Loucy (cell line): ENCODE results near the gene TJP1.
"Not testable (repeated sequence)": the region's sequence is repeated elsewhere in the genome, so short reads cannot be mapped to it uniquely, and the experiment has no call there.

Experiments used
- H2AFZ ChIP-seq: fragments of 200-600 bp; sonication (generic); 2 replicates; pipeline ENCODE4 v1.6.0; 2016; ENCODE audit warnings: antibody characterized with exemption, mild to moderate bottlenecking, low read length, moderate library complexity
- H3F3A ChIP-seq: fragments of 200-600 bp; 2 replicates; pipeline ENCODE4 v1.6.0; 2016; ENCODE audit warnings: antibody characterized with exemption, low read depth, mild to moderate bottlenecking
- H3K27me3 ChIP-seq: fragments of 200-600 bp; sonication (generic); 2 replicates; pipeline ENCODE4 v1.6.1; 2014; ENCODE audit warnings: low read length, mild to moderate bottlenecking; ENCODE audit not compliant: insufficient read depth, poor library complexity, severe bottlenecking
- H3K36me3 ChIP-seq: fragments of 200-600 bp; sonication (generic); 2 replicates; pipeline ENCODE4 v1.6.1; 2016; ENCODE audit warnings: low read length; ENCODE audit not compliant: insufficient read depth
- H3K4me1 ChIP-seq: fragments of 200-600 bp; sonication (generic); 2 replicates; pipeline ENCODE4 v1.5.1; 2014; ENCODE audit warnings: low read length, mild to moderate bottlenecking; ENCODE audit not compliant: insufficient read depth, poor library complexity, severe bottlenecking
- H3K4me2 ChIP-seq: fragments of 200-600 bp; sonication (generic); 2 replicates; pipeline ENCODE4 v1.6.0; 2014; ENCODE audit warnings: antibody characterized with exemption, low read length, low read depth, mild to moderate bottlenecking; ENCODE audit not compliant: poor library complexity, severe bottlenecking
- H3K4me3 ChIP-seq: fragments of 200-600 bp; sonication (generic); 2 replicates; pipeline ENCODE4 v1.5.1; 2014; ENCODE audit warnings: low read length, mild to moderate bottlenecking, mixed read lengths; ENCODE audit not compliant: poor library complexity, severe bottlenecking
- H3K79me2 ChIP-seq: fragments of 200-600 bp; sonication (generic); 2 replicates; pipeline ENCODE4 v1.6.1; 2014; ENCODE audit warnings: low read length; ENCODE audit not compliant: insufficient read depth
- H3K9ac ChIP-seq: fragments of 200-600 bp; sonication (generic); 2 replicates; pipeline ENCODE4 v1.6.0; 2014; ENCODE audit warnings: mild to moderate bottlenecking, low read depth, low read length, moderate library complexity; ENCODE audit not compliant: poor library complexity, severe bottlenecking
- H3K9me2 ChIP-seq: fragments of 200-600 bp; sonication (generic); replicated peaks from 2 replicates; pipeline ENCODE4 v1.6.1; 2016; ENCODE audit warnings: low read depth, low read length, mixed read lengths
- H3K9me3 ChIP-seq: fragments of 200-600 bp; sonication (generic); 2 replicates; pipeline ENCODE4 v1.6.1; 2014; ENCODE audit warnings: mild to moderate bottlenecking, antibody characterized with exemption, low read length, low read depth; ENCODE audit not compliant: insufficient read depth
- H4K20me1 ChIP-seq: fragments of 200-600 bp; sonication (generic); 2 replicates; pipeline ENCODE4 v1.6.0; 2014; ENCODE audit warnings: antibody characterized with exemption, low read length, mild to moderate bottlenecking; ENCODE audit not compliant: insufficient read depth, poor library complexity, severe bottlenecking
- EZH2phosphoT487 ChIP-seq: fragments of 200-600 bp; IDR thresholded peaks from 2 replicates; pipeline ENCODE4 v1.6.1; 2018; ENCODE audit warnings: antibody characterized with exemption, mild to moderate bottlenecking, moderate library complexity, borderline replicate concordance
- TF ChIP-seq, protein P1 (sequence below): fragments of 200-600 bp; sonication (generic); conservative IDR thresholded peaks from 2 replicates; pipeline ENCODE4 v1.5.1; 2014; ENCODE audit warnings: mild to moderate bottlenecking, antibody characterized with exemption, low read length

Gene TJP1

DNA sequence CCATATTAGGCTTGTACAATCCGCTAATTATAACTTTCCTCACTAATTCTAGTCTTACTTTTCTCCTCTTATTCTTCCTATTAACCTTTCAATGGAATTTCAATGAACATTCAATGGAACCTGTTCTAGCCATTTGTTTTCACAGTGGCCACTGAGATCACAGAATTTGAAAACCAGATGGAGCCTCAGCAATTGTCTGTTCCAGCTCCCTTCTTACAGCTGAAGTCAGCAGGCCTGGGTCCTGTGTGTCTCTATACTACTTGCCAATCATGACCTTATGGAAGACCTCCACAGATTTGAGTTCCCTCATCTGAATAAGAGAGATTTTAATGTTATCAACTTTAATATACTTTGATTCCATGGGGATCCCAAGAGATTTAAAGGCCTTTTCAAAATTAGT, 36.6 kb downstream of the TJP1 start:
- Histone ChIP-seq H3F3A (no peaks in the 10 kb centered on the region), H2AFZ (no peak overlapping the region), H4K20me1 (no peaks in the 10 kb centered on the region), H3K4me2 (no peak overlapping the region), H3K9me2 (no peaks in the 10 kb centered on the region), H3K36me3 (no peaks in the 10 kb centered on the region), H3K27me3 (no peaks in the 10 kb centered on the region), H3K9ac (no peak overlapping the region), H3K9me3 (no peaks in the 10 kb centered on the region), H3K79me2 (no peaks in the 10 kb centered on the region), H3K4me3 (no peak overlapping the region), H3K4me1 (no peaks in the 10 kb centered on the region)
- no peak for TF ChIP-seq EZH2phosphoT487
- TF ChIP-seq, protein P1, sequence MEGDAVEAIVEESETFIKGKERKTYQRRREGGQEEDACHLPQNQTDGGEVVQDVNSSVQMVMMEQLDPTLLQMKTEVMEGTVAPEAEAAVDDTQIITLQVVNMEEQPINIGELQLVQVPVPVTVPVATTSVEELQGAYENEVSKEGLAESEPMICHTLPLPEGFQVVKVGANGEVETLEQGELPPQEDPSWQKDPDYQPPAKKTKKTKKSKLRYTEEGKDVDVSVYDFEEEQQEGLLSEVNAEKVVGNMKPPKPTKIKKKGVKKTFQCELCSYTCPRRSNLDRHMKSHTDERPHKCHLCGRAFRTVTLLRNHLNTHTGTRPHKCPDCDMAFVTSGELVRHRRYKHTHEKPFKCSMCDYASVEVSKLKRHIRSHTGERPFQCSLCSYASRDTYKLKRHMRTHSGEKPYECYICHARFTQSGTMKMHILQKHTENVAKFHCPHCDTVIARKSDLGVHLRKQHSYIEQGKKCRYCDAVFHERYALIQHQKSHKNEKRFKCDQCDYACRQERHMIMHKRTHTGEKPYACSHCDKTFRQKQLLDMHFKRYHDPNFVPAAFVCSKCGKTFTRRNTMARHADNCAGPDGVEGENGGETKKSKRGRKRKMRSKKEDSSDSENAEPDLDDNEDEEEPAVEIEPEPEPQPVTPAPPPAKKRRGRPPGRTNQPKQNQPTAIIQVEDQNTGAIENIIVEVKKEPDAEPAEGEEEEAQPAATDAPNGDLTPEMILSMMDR: no peak

DNA sequence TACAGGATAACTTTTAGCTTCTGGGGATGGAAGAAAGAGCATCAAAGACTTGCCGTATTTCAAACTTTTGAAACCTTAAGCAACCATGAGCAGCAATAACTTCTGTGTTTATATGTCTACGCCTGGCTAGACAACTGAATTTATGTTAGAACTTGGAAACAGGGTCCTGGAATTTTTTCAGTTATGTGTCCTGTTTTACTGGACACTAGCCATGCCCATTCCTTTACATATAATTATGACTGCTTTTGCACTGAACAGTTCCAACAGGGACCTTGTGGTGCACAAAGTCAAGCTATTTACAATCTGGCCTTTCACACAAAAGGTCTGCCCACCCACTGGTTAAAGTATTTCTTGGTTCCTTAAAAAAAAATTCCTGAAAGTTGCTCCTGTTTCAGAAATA, 37.1 kb downstream of the TJP1 start:
- H3K79me2 ChIP-seq: no peaks in the 10 kb centered on the region
- H3K4me1 ChIP-seq: no peaks in the 10 kb centered on the region
- no peak overlapping the region for H3K9ac ChIP-seq
- no peaks in the 10 kb centered on the region for H3K9me3 ChIP-seq
- no peak overlapping the region for H3K4me3 ChIP-seq
- H3F3A ChIP-seq: no peaks in the 10 kb centered on the region
- no peak for TF ChIP-seq EZH2phosphoT487
- TF ChIP-seq, protein P1: no peak
- H3K27me3 ChIP-seq: no peaks in the 10 kb centered on the region
- no peak overlapping the region for H3K4me2 ChIP-seq
- no peaks in the 10 kb centered on the region for H3K9me2 ChIP-seq
- H3K36me3 ChIP-seq: no peaks in the 10 kb centered on the region
- H2AFZ ChIP-seq: no peak overlapping the region
- no peaks in the 10 kb centered on the region for H4K20me1 ChIP-seq

DNA sequence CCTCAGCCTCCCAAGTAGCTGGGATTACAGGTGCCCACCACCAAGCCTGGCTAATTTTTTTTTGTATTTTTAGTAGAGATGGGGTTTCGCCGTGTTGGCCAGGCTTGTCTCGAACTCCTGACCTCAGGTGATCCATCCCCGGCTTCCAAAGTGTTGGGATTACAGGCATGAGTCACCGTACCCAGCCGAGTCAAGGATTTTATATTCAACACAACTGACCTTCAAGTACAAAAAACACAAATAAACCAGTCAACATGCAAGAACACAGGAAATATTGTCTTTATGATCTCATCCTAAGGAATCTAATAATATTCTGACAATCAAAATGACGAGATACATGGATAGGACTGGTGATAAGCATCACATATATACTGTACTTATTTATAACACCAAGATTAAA, 37.9 kb downstream of the TJP1 start:
- no peak overlapping the region for H3K4me2 ChIP-seq
- H3K79me2 ChIP-seq: no peaks in the 10 kb centered on the region
- no peaks in the 10 kb centered on the region for H3F3A ChIP-seq
- no peaks in the 10 kb centered on the region for H4K20me1 ChIP-seq
- TF ChIP-seq, protein P1: no peak
- no peak for TF ChIP-seq EZH2phosphoT487
- H3K9me2 ChIP-seq: no peaks in the 10 kb centered on the region
- H3K36me3 ChIP-seq: no peaks in the 10 kb centered on the region
- H3K27me3 ChIP-seq: no peaks in the 10 kb centered on the region
- H3K9ac ChIP-seq: no peak overlapping the region
- no peak overlapping the region for H3K4me3 ChIP-seq
- H3K9me3 ChIP-seq: no peaks in the 10 kb centered on the region
- no peak overlapping the region for H2AFZ ChIP-seq
- no peaks in the 10 kb centered on the region for H3K4me1 ChIP-seq

DNA sequence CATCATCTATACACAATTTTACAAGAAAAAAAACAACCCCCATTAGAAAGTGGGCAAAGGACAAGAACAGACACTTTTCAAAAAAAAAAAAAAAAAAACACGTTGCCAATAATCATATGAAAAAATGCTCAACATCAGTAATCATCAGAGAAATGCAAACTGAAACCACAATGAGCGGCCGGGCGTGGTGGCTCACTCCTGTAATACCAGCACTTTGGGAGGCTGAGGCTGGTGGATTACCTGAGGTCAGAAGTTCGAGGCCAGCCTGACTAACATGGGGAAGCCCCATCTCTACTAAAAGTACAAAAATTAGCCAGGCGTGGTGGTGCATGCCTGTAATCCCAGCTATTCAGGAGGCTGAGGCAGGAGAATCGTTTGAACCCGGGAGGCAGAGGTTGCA, 39.5 kb downstream of the TJP1 start:
- not testable (repeated sequence) for H3K4me1 ChIP-seq, H4K20me1 ChIP-seq, H3K4me3 ChIP-seq, H2AFZ ChIP-seq, H3K27me3 ChIP-seq, H3K9me2 ChIP-seq, H3F3A ChIP-seq, H3K4me2 ChIP-seq, H3K36me3 ChIP-seq, H3K9me3 ChIP-seq, H3K79me2 ChIP-seq, H3K9ac ChIP-seq
